Activated CD8-positive, alpha-beta T cell treated with anti-CD3 and anti-CD28 coated beads, Interleukin-2, amount 10 ng/mL, durations not matched to agents 7 days and 5 days (primary cell): ENCODE results near the gene IGDCC3. TPM values are rescaled to one million over a fixed set of nuclear protein-coding genes. Genes with fewer than 3 reads are reported as not detected.
A peak's percentile ranks its signal among the peaks of the same experiment; 100 is the strongest.

Experiments used
- ATAC-seq: fragments of 150-1000 bp; cut with Tn5 transposase; one replicate; pipeline ENCODE4 v1.10.0; 2021; ENCODE audit warnings: moderate library complexity
- CTCF ChIA-PET: fragments of 350-600 bp; sonication (Branson Sonifier 250); formaldehyde crosslinking; loops from one replicate; lab custom pipeline; 2021; ENCODE audit warnings: antibody characterized with exemption; lab: Charles Lee
- POLR2A ChIA-PET: fragments of 350-600 bp; sonication (Branson Sonifier 250); formaldehyde crosslinking; loops from one replicate; lab custom pipeline; 2021; ENCODE audit warnings: antibody characterized with exemption; lab: Charles Lee
- DNase-seq: peaks from one replicate; pipeline ENCODE4 v3.0.0-alpha.2; 2020
- H3K27ac Mint-ChIP-seq: one replicate; pipeline ENCODE4 v1.8.0; 2021; ENCODE audit warnings: mild to moderate bottlenecking, mixed read lengths
- H3K27me3 Mint-ChIP-seq: one replicate; pipeline ENCODE4 v1.8.0; 2021; ENCODE audit warnings: low read depth, mixed read lengths
- H3K36me3 Mint-ChIP-seq: one replicate; pipeline ENCODE4 v1.8.0; 2021; ENCODE audit warnings: low read depth, mixed read lengths
- H3K4me1 Mint-ChIP-seq: one replicate; pipeline ENCODE4 v1.8.0; 2021; ENCODE audit warnings: low read depth, mixed read lengths
- H3K4me3 Mint-ChIP-seq: one replicate; pipeline ENCODE4 v1.8.0; 2021; ENCODE audit warnings: mild to moderate bottlenecking, mixed read lengths
- H3K9me3 Mint-ChIP-seq: one replicate; pipeline ENCODE4 v1.8.0; 2022; ENCODE audit warnings: mixed read lengths; ENCODE audit not compliant: insufficient read depth
- total RNA-seq, 2 experiments: library from RNA; stranded (reverse); gene quantifications; one replicate each; pipeline ENCODE4 v1.2.3, GENCODE V29; 2021

Gene IGDCC3
- total RNA-seq, 2 experiments from 2014 or later, result not detected

GRCh38 chr15:65298731-65299130, 79.1 kb downstream of the IGDCC3 start:
- Mint-ChIP-seq H3K27ac (peak overlapping the region; percentile 88), H3K36me3 (peaks cover 7% of the 10 kb centered on the region), H3K4me3 (peak overlapping the region; percentile 79), H3K9me3 (no peaks in the 10 kb centered on the region), H3K4me1 (peaks cover 56% of the 10 kb centered on the region), H3K27me3 (no peaks in the 10 kb centered on the region)
- DNase-seq (no peak), ATAC-seq (no peak)
- ChIA-PET CTCF (interaction anchor here (1.8 to 1.9 kb wide), 2 partner anchors 12 to 113 kb away, joined by 22 to 29 read pairs; partner anchors contain the start of genes CLPX and PARP16), POLR2A (interaction anchor here (1.3 kb wide), 1 partner anchor 114 kb away, joined by 3 read pairs; no protein-coding TSS in a partner anchor)

GRCh38 chr15:65292938-65293518, 84.8 kb downstream of the IGDCC3 start:
- CTCF ChIA-PET, result no interaction called here
- Mint-ChIP-seq H3K27ac (peak overlapping the region; percentile 20), H3K4me3 (no peak overlapping the region), H3K36me3 (peaks cover 4% of the 10 kb centered on the region), H3K9me3 (no peaks in the 10 kb centered on the region), H3K4me1 (peaks cover 41% of the 10 kb centered on the region), H3K27me3 (no peaks in the 10 kb centered on the region)
- ATAC-seq, result no peak
- DNase-seq, result no peak
- POLR2A ChIA-PET, result interaction anchor here (2.2 kb wide), 1 partner anchor 12 kb away, joined by 16 read pairs; the partner anchor contains the start of gene RNU5B-1

DNA sequence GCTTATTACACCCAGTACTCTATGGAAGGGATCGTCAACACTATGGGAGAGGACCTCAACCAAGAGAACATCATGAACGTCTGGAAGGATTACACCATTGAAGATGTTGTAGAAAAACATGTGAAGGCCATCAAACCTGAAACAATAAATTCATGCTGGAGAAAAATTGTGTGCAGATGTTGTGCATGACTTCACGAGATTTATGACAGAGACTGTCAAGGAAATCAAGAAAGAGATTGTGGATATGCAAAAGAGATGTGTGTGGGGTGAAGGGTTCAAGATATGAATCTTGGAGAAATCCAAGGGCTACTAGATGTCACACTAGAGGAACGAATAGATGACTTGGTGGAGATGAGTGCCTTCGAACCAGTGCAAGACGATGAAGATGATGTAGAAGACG, 87.6 kb downstream of the IGDCC3 start:
- ATAC-seq (no peak), DNase-seq (no peak)
- Mint-ChIP-seq H3K4me3 (no peak overlapping the region), H3K36me3 (no peaks in the 10 kb centered on the region), H3K27ac (no peak overlapping the region), H3K4me1 (peaks cover 42% of the 10 kb centered on the region), H3K9me3 (no peaks in the 10 kb centered on the region), H3K27me3 (no peaks in the 10 kb centered on the region)
- POLR2A ChIA-PET, result interaction anchor here (1.0 to 3.1 kb wide), 2 partner anchors 15 to 18 kb away, joined by 3 to 22 read pairs; partner anchors contain the start of gene RNU5B-1
- CTCF ChIA-PET, result interaction anchor here (1.4 kb wide), 1 partner anchor 8 kb away, joined by 5 read pairs; no protein-coding TSS in a partner anchor

DNA sequence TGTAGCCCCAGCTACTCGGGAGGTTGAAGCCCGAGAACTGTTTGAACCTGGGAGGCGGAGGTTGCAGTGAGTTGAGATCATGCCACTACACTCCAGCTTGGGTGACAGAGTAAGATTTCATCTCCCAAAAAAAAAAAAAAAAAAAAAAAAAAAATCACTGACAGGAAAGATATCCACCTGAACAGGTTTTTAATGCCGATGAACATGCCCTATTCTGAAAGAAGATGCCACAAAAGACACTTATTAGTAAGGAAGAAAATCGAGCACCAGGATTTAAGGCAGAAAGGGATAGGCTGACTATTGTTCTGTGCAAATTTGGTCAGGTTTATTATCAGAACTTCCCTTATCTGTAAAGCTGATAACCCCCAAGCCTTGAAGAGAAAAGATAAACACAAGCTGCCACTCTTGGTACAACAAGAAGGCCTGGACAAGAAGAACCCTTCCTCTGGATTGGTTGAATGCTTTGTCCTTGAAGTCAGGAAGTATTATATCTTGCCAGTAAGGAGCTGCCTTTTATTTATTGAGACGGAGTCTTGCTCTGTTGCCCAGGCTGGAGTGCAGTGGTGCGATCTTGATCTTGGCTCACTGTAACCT, 88.4 kb downstream of the IGDCC3 start:
- peaks cover 36% of the 10 kb centered on the region for H3K4me1 Mint-ChIP-seq
- H3K27ac Mint-ChIP-seq, result no peak overlapping the region
- POLR2A ChIA-PET, result interaction anchor here (0.6 to 3.1 kb wide), 3 partner anchors 16 to 226 kb away, joined by 3 to 22 read pairs (median 3); partner anchors contain the start of gene RNU5B-1
- no peaks in the 10 kb centered on the region for H3K9me3 Mint-ChIP-seq
- DNase-seq (no peak), ATAC-seq (no peak)
- no peaks in the 10 kb centered on the region for H3K36me3 Mint-ChIP-seq
- H3K4me3 Mint-ChIP-seq, result no peak overlapping the region
- CTCF ChIA-PET, result interaction anchor here (1.0 to 1.4 kb wide), 2 partner anchors 8 to 11 kb away, joined by 3 to 5 read pairs; no protein-coding TSS in a partner anchor
- H3K27me3 Mint-ChIP-seq, result no peaks in the 10 kb centered on the region

DNA sequence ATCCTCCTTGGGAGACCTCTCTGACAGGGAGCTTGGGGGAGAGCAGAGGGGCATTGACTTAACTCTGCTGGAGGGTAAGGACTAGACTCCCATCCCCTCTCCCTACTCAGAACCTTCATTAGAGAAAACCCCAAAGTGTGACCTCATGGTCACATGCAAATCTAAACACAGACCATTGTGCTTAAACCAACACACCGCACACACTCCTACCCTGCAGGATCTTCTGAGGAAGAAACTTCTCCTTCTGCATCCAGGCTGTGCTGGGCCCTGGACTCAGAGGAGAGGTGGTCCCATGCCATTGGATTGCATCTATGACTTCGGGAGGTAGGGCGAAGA, 90.3 kb downstream of the IGDCC3 start:
- Mint-ChIP-seq H3K27me3 (no peaks in the 10 kb centered on the region), H3K4me1 (peaks cover 33% of the 10 kb centered on the region), H3K4me3 (peak overlapping the region; percentile 86), H3K9me3 (no peaks in the 10 kb centered on the region), H3K27ac (peak overlapping the region; percentile 80), H3K36me3 (peaks cover 11% of the 10 kb centered on the region)
- no peak for DNase-seq
- ATAC-seq, result no peak
- CTCF ChIA-PET, result interaction anchor here (1.3 to 4.4 kb wide), 9 partner anchors 8 to 254 kb away, joined by 5 to 29 read pairs (median 8); partner anchors contain the start of genes CLPX, RNU5A-1 and RNU5B-1
- POLR2A ChIA-PET, result interaction anchor here (0.7 to 4.4 kb wide), 7 partner anchors 9 to 154 kb away, joined by 3 to 115 read pairs (median 6); partner anchors contain the start of genes CLPX, PDCD7 and RNU5B-1

- ATAC-seq (peak; percentile 98), DNase-seq (peak; percentile 95)
- Mint-ChIP-seq H3K4me3 (peak within 1 kb of the TSS; percentile 86), H3K36me3 (peaks cover 15% of the 10 kb centered on the region), H3K4me1 (peaks cover 29% of the 10 kb centered on the region), H3K27ac (peak within 1 kb of the TSS; percentile 80), H3K9me3 (no peaks in the 10 kb centered on the region), H3K27me3 (no peaks in the 10 kb centered on the region)
- ChIA-PET CTCF (interaction anchor here (0.8 to 4.4 kb wide), 12 partner anchors 8 to 582 kb away, joined by 3 to 29 read pairs (median 8); partner anchors contain the start of genes CLPX, RAB11A, RNU5A-1 and RNU5B-1), POLR2A (interaction anchor here (0.7 to 4.4 kb wide), 10 partner anchors 9 to 393 kb away, joined by 3 to 115 read pairs (median 8); partner anchors contain the start of genes CLPX, PDCD7, RNU5A-1 and RNU5B-1)
Measured at GRCh38 chr15:65286704-65287519, 90.9 kb downstream of the IGDCC3 start, which contains the start of gene PARP16. Gene PARP16, minus strand, starts transcription at chr15:65286883. Its CDS starts 457 bp downstream, at chr15:65286426.

- H3K4me1 Mint-ChIP-seq, result peaks cover 29% of the 10 kb centered on the region
Measured at GRCh38 chr15:65286069-65286703, 91.6 kb downstream of the IGDCC3 start.

DNA sequence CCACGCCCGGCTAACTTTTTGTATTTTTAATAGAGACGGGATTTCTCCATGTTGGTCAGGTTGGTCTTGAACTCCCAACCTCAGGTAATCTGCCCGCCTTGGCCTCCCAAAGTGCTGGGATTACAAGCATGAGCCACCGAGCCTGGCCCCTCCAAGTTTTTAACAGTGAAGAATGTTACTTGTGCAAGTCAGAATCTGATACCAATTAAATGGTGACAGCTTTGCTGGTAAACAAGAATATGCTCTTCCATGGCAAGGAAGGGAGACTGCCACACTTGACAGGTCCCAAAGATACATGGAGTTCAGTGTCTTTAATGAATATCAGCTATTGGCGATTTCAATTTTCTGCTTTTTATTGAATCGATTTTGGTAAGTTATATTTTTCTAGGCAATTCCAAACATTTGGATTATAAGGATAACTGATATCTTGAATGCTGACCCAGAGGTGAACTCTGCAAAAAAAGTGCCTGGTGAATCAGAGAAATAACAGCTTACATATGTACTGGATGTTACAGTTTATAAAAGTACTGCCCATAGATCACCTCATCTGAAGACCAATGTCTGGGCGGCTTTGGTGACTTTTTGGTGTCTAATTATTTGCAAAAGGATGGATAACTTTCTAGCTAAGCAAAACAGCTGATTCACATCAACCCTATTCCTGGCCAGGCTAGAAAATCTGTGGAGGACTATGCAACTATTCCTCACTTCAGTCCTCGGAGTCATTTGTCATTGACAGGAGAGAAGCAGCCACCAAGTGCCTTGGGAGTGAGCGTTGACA, 92.3 kb downstream of the IGDCC3 start:
- H3K27me3 Mint-ChIP-seq, result no peaks in the 10 kb centered on the region
- ChIA-PET CTCF (interaction anchor here (0.7 to 4.4 kb wide), 15 partner anchors 10 to 252 kb away, joined by 3 to 29 read pairs (median 5); partner anchors contain the start of genes RNU5A-1 and RNU5B-1), POLR2A (interaction anchor here (0.7 to 4.4 kb wide), 7 partner anchors 10 to 152 kb away, joined by 3 to 115 read pairs (median 12); partner anchors contain the start of genes CLPX, PDCD7, RNU5A-1 and RNU5B-1)
- H3K9me3 Mint-ChIP-seq, result no peaks in the 10 kb centered on the region
- DNase-seq (no peak), ATAC-seq (no peak)
- peak overlapping the region; percentile 80 for H3K27ac Mint-ChIP-seq
- peaks cover 16% of the 10 kb centered on the region for H3K36me3 Mint-ChIP-seq
- peak overlapping the region; percentile 86 for H3K4me3 Mint-ChIP-seq
- H3K4me1 Mint-ChIP-seq, result peaks cover 29% of the 10 kb centered on the region

More at GRCh38 chr15:65286069-65286703, 91.6 kb downstream of the IGDCC3 start:
- Mint-ChIP-seq H3K9me3 (no peaks in the 10 kb centered on the region), H3K27me3 (no peaks in the 10 kb centered on the region), H3K36me3 (peaks cover 15% of the 10 kb centered on the region), H3K27ac (peak overlapping the region; percentile 80), H3K4me3 (peak overlapping the region; percentile 86)
- DNase-seq (peak; percentile 43), ATAC-seq (peak; percentile 44)
- CTCF ChIA-PET, result interaction anchor here (0.7 to 4.4 kb wide), 18 partner anchors 8 to 583 kb away, joined by 3 to 29 read pairs (median 6); partner anchors contain the start of genes CLPX, RAB11A, RNU5A-1 and RNU5B-1
- POLR2A ChIA-PET, result interaction anchor here (0.7 to 4.4 kb wide), 11 partner anchors 8 to 392 kb away, joined by 3 to 115 read pairs (median 8); partner anchors contain the start of genes CLPX, PDCD7, RNU5A-1 and RNU5B-1

- ATAC-seq (no peak), DNase-seq (no peak)
- Mint-ChIP-seq H3K4me3 (no peak overlapping the region), H3K27ac (no peak overlapping the region), H3K4me1 (peaks cover 29% of the 10 kb centered on the region), H3K36me3 (peaks cover 19% of the 10 kb centered on the region), H3K9me3 (no peaks in the 10 kb centered on the region), H3K27me3 (no peaks in the 10 kb centered on the region)
- ChIA-PET CTCF (interaction anchor here (0.8 to 1.7 kb wide), 5 partner anchors 9 to 107 kb away, joined by 3 to 7 read pairs (median 3); partner anchors contain the start of genes CILP and PARP16), POLR2A (interaction anchor here (1.0 to 1.5 kb wide), 3 partner anchors 8 to 26 kb away, joined by 3 to 5 read pairs (median 4); partner anchors contain the start of genes PARP16 and RNU5B-1)
Measured at GRCh38 chr15:65278480-65278879, 99.3 kb downstream of the IGDCC3 start.
